Mesenchymal stem cell (in vitro differentiated cells and primary cell): Measurements from ENCODE around the gene ELK1.
"Not testable (repeated sequence)": the region's sequence is repeated elsewhere in the genome, so short reads cannot be mapped to it uniquely, and the experiment has no call there.

ENCODE experiments used
- DNase-seq: peaks from one replicate; pipeline ENCODE4 v3.0.0-alpha.2; 2013
- H2AFZ ChIP-seq: one replicate; pipeline ENCODE4 v1.6.1; 2013; ENCODE audit warnings: low read depth, mild to moderate bottlenecking, control low read depth, inconsistent platforms, low read length, moderate library complexity
- H2AK5ac ChIP-seq: 2 replicates; pipeline ENCODE4 v1.6.1; 2013; ENCODE audit warnings: low read length, moderate library complexity, mild to moderate bottlenecking, inconsistent platforms; ENCODE audit not compliant: severe bottlenecking
- H2BK120ac ChIP-seq: one replicate; pipeline ENCODE4 v1.6.1; 2013; ENCODE audit warnings: low read depth, mild to moderate bottlenecking, inconsistent platforms, low read length, moderate library complexity
- H2BK12ac ChIP-seq, 2 experiments: one replicate each; pipeline ENCODE4 v1.6.1; 2013; ENCODE audit warnings: inconsistent platforms in 2 of 2, low read length in 2 of 2, mild to moderate bottlenecking in 2 of 2, moderate library complexity in 2 of 2, control low read depth in 1 of 2
- H2BK15ac ChIP-seq: one replicate; pipeline ENCODE4 v1.6.1; 2013; ENCODE audit warnings: mild to moderate bottlenecking, low read depth, inconsistent platforms; ENCODE audit not compliant: poor library complexity, severe bottlenecking
- H2BK5ac ChIP-seq: 2 replicates; pipeline ENCODE4 v1.6.1; 2013; ENCODE audit warnings: low read depth, mild to moderate bottlenecking, low read length, control low read depth, inconsistent platforms; ENCODE audit not compliant: poor library complexity, severe bottlenecking
- H3K14ac ChIP-seq, 2 experiments: one replicate each; pipeline ENCODE4 v1.6.1; 2013; ENCODE audit warnings: inconsistent platforms in 2 of 2, low read length in 2 of 2, control low read depth in 1 of 2, mild to moderate bottlenecking in 1 of 2, moderate library complexity in 1 of 2
- H3K18ac ChIP-seq, 2 experiments: one replicate each; pipeline ENCODE4 v1.6.1; 2013; ENCODE audit warnings: inconsistent platforms in 2 of 2, low read length in 2 of 2, control low read depth in 1 of 2, low read depth in 1 of 2, mild to moderate bottlenecking in 1 of 2
- H3K23ac ChIP-seq, 2 experiments: one replicate each; pipeline ENCODE4 v1.6.1; 2013; ENCODE audit warnings: inconsistent platforms in 2 of 2, low read length in 2 of 2, mild to moderate bottlenecking in 2 of 2, moderate library complexity in 2 of 2, control low read depth in 1 of 2
- H3K27ac ChIP-seq: 2 replicates; pipeline ENCODE4 v1.5.1; 2013; ENCODE audit warnings: mild to moderate bottlenecking, moderate library complexity, low read length, control low read depth, inconsistent platforms; ENCODE audit not compliant: poor library complexity, severe bottlenecking
- H3K27me3 ChIP-seq, 2 experiments: 2 replicates each; pipeline versions ENCODE4 v1.6.1 to v1.7.0; 2013; ENCODE audit warnings: low read length in 2 of 2, mild to moderate bottlenecking in 2 of 2, moderate library complexity in 2 of 2, control low read depth in 1 of 2, inconsistent platforms in 1 of 2; ENCODE audit not compliant: control insufficient read depth in 1 of 2, insufficient read depth in 1 of 2
- H3K36me3 ChIP-seq, 2 experiments: 2 replicates each; pipeline versions ENCODE4 v1.6.1 to v1.7.0; 2013; ENCODE audit warnings: low read length in 2 of 2, control low read depth in 1 of 2, inconsistent platforms in 1 of 2, low read depth in 1 of 2, mild to moderate bottlenecking in 1 of 2; ENCODE audit not compliant: insufficient read depth in 2 of 2, control insufficient read depth in 1 of 2
- H3K4ac ChIP-seq, 2 experiments: one replicate each; pipeline ENCODE4 v1.6.1; 2013; ENCODE audit warnings: inconsistent platforms in 2 of 2, low read length in 2 of 2, mild to moderate bottlenecking in 2 of 2, moderate library complexity in 2 of 2, control low read depth in 1 of 2, low read depth in 1 of 2
- H3K4me1 ChIP-seq: 2 replicates; pipeline ENCODE4 v1.6.1; 2013; ENCODE audit warnings: low read depth, low read length, control low read depth; ENCODE audit not compliant: control insufficient read depth, insufficient read depth
- H3K4me2 ChIP-seq: 2 replicates; pipeline ENCODE4 v1.6.1; 2013; ENCODE audit warnings: low read length, mild to moderate bottlenecking, inconsistent platforms; ENCODE audit not compliant: poor library complexity, severe bottlenecking
- H3K4me3 ChIP-seq, 2 experiments: 2 replicates each; pipeline versions ENCODE4 v1.5.1 to v1.7.0; 2013; ENCODE audit warnings: low read length in 2 of 2, mild to moderate bottlenecking in 2 of 2, control low read depth in 1 of 2, low read depth in 1 of 2; ENCODE audit not compliant: insufficient read depth in 1 of 2
- H3K79me1 ChIP-seq: replicated peaks from 2 replicates; pipeline ENCODE4 v1.6.1; 2013; ENCODE audit warnings: mild to moderate bottlenecking, control low read depth, low read length, inconsistent platforms; ENCODE audit not compliant: poor library complexity, severe bottlenecking
- H3K9ac ChIP-seq: 2 replicates; pipeline ENCODE4 v1.7.0; 2013; ENCODE audit warnings: mild to moderate bottlenecking, low read length, moderate library complexity
- H3K9me3 ChIP-seq: 2 replicates; pipeline ENCODE4 v1.7.0; 2013; ENCODE audit warnings: mild to moderate bottlenecking, low read length; ENCODE audit not compliant: control insufficient read depth
- H4K8ac ChIP-seq: one replicate; pipeline ENCODE4 v1.6.1; 2013; ENCODE audit warnings: inconsistent platforms, mild to moderate bottlenecking, low read length, moderate library complexity
- H4K91ac ChIP-seq: one replicate; pipeline ENCODE4 v1.6.1; 2013; ENCODE audit warnings: mild to moderate bottlenecking, low read length, inconsistent platforms
- WGBS: methylation state at CpG from one replicate; pipeline ENCODE4 v1.1.7; 2013; ENCODE audit warnings: mixed read lengths; 5-methylcytosine and 5-hydroxymethylcytosine counted together

Gene ELK1

GRCh38 chrX:47665797-47666196, 15.4 kb upstream of the ELK1 start:
- H2AFZ ChIP-seq, H2AK5ac ChIP-seq, H2BK15ac ChIP-seq, H4K91ac ChIP-seq, H2BK120ac ChIP-seq, H3K18ac ChIP-seq, H3K4me2 ChIP-seq, H3K79me1 ChIP-seq, H3K4ac ChIP-seq, H2BK12ac ChIP-seq, H3K4me3 ChIP-seq, H3K23ac ChIP-seq, H3K27me3 ChIP-seq, H3K36me3 ChIP-seq, H3K9ac ChIP-seq, H4K8ac ChIP-seq, H2BK5ac ChIP-seq, H3K14ac ChIP-seq, H3K9me3 ChIP-seq, H3K4me1 ChIP-seq, H3K27ac ChIP-seq, DNase-seq: not testable (repeated sequence)
- WGBS, result 83% methylated on average over 4 of the region's 4 CpGs

GRCh38 chrX:47664737-47665136, 14.4 kb upstream of the ELK1 start:
- Histone ChIP-seq H2BK5ac (no peak overlapping the region), H3K9me3 (no peaks in the 10 kb centered on the region), H3K4me1 (peaks cover 1% of the 10 kb centered on the region), H2BK15ac (no peak overlapping the region), H2BK12ac (no peak overlapping the region), H3K27ac (no peak overlapping the region), H3K36me3 (no peaks in the 10 kb centered on the region), H3K23ac (no peak overlapping the region), H4K91ac (no peak overlapping the region), H3K14ac (no peak overlapping the region), H3K4ac (no peak overlapping the region), H2AK5ac (no peak overlapping the region), H3K27me3 (peaks cover 0 to 3% of the 10 kb centered on the region in 2 experiments), H3K79me1 (no peaks in the 10 kb centered on the region), H3K4me2 (no peak overlapping the region), H3K18ac (no peak overlapping the region), H3K9ac (peak overlapping the region; percentile 48), H4K8ac (no peak overlapping the region), H2AFZ (no peak overlapping the region), H2BK120ac (no peak overlapping the region), H3K4me3 (no peak overlapping the region)
- WGBS, result 93% methylated on average over 2 of the region's 5 CpGs
- peak; percentile 7 for DNase-seq

- Histone ChIP-seq H2AK5ac (no peak overlapping the region), H2BK5ac (peak overlapping the region; percentile 9), H2BK12ac (no peak overlapping the region), H3K14ac (no peak overlapping the region), H3K4me2 (no peak overlapping the region), H3K18ac (peak overlapping the region; percentile 60 to 79), H2AFZ (no peak overlapping the region), H3K9ac (peak overlapping the region; percentile 84), H3K9me3 (no peaks in the 10 kb centered on the region), H3K4me3 (no peak overlapping the region), H2BK120ac (peak overlapping the region; percentile 5), H3K27ac (peak overlapping the region; percentile 86), H3K79me1 (peaks cover 2% of the 10 kb centered on the region), H3K36me3 (peaks cover 0 to 2% of the 10 kb centered on the region in 2 experiments), H2BK15ac (no peak overlapping the region), H4K8ac (peak overlapping the region; percentile 85), H3K4me1 (peaks cover 1% of the 10 kb centered on the region), H3K23ac (no peak overlapping the region), H3K4ac (peak overlapping the region in 1 of 2 experiments; percentile 94), H3K27me3 (peaks cover 0 to 3% of the 10 kb centered on the region in 2 experiments), H4K91ac (peak overlapping the region; percentile 50)
- DNase-seq, result peak; percentile 96
- 13% methylated on average over 1 of the region's 1 CpG for WGBS
Observed at GRCh38 chrX:47662144-47662657, 11.8 kb upstream of the ELK1 start.

DNA sequence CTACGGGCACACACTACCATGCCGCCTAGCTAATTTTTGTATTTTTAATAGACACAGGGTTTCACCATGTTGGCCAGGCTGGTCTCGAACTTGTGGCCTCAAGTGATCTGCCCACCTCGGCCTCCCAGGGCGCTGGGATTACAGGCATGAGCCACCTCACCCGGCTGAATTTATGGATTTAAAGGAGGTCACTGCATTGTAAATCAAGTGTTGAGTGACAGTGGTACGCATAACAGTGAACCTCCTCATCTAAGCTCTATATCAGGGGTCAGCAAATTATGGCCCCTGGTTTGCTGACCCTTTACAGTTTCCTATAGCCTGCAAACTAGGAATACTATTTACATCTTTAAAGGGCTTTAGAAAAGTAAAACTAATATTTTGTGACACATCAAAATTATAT, 11.2 kb upstream of the ELK1 start:
- no peak overlapping the region for H4K8ac ChIP-seq
- H4K91ac ChIP-seq, result no peak overlapping the region
- H3K23ac ChIP-seq, result no peak overlapping the region
- no peak overlapping the region for H2BK15ac ChIP-seq
- H3K4me1 ChIP-seq, result peaks cover 1% of the 10 kb centered on the region
- H3K4ac ChIP-seq, result no peak overlapping the region
- H3K36me3 ChIP-seq, result peaks cover 0 to 9% of the 10 kb centered on the region in 2 experiments
- DNase-seq, result no peak
- no peak overlapping the region for H2AFZ ChIP-seq
- H2BK120ac ChIP-seq, result peak overlapping the region; percentile 34
- no peak overlapping the region for H3K18ac ChIP-seq
- no peak overlapping the region for H2AK5ac ChIP-seq
- H2BK12ac ChIP-seq, result peak overlapping the region in 1 of 2 experiments; percentile 54
- H3K27me3 ChIP-seq, result peaks cover 0 to 3% of the 10 kb centered on the region in 2 experiments
- H3K27ac ChIP-seq, result no peak overlapping the region
- H3K9ac ChIP-seq, result peak overlapping the region; percentile 60
- WGBS, result 100% methylated on average over 5 of the region's 7 CpGs
- peaks cover 3% of the 10 kb centered on the region for H3K79me1 ChIP-seq
- H3K14ac ChIP-seq, result no peak overlapping the region
- no peak overlapping the region for H3K4me2 ChIP-seq
- no peaks in the 10 kb centered on the region for H3K9me3 ChIP-seq
- no peak overlapping the region for H2BK5ac ChIP-seq
- H3K4me3 ChIP-seq, result no peak overlapping the region
